HG02885 (cell line): ENCODE data around the gene MAGEB17.

Source experiments
- ATAC-seq: cut with Tn5 transposase; IDR thresholded peaks from one replicate; pipeline ENCODE4 v1.9.1; 2021; ENCODE audit warnings: mild to moderate bottlenecking; ENCODE audit not compliant: unreplicated experiment, poor library complexity

The MAGEB17 gene

GRCh38 chrX:16205840-16206239 is 38.6 kb downstream of the MAGEB17 start:
- ATAC-seq, result no peak

DNA sequence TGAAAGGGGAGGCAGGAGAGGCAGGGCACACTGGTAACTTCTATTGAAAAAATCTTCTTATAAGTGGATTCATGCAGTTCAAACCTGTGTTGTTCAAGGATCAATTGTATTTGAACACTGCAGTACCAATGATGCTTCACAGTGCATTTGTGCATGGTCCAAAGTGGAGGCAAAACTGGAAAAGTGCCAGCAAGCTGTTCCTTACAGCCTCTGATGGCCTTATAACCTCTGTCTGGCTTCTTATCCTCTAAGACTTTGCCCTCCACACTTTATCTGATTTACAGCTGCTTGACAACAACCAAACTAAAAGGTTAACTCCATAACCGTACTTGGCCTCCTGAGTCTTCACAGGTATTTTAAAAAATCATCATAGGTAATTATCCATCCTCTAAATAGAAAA is 40.4 kb downstream of the MAGEB17 start:
- ATAC-seq, result no peak

DNA sequence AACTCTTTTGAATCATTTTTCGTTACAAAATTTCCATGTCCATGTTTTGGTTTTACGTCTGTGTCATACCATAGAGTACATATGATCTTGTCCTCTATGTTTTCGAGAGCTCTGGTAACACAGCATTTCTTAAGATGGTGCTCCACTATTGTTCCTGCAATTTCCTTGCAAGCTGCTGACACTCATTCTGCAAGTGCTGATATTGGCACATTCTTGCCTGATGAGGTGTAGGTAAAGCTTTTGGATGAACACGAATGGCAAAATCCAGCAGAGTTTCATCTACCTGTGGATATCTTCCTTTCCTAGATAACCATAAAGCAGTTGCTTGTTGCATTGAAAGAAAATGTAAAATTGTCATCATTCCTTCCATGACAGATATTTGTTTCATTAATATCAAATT is 41.3 kb downstream of the MAGEB17 start:
- no peak for ATAC-seq

- ATAC-seq, result no peak
These were observed 42.8 kb downstream of the MAGEB17 start for GRCh38 chrX:16210061-16210460.

GRCh38 chrX:16212024-16212423 is 44.7 kb downstream of the MAGEB17 start:
- no peak for ATAC-seq

- no peak for ATAC-seq
These were observed 45.2 kb downstream of the MAGEB17 start for GRCh38 chrX:16212436-16212835.

GRCh38 chrX:16213961-16214360 is 46.7 kb downstream of the MAGEB17 start:
- no peak for ATAC-seq

GRCh38 chrX:16215660-16216059 is 48.4 kb downstream of the MAGEB17 start:
- ATAC-seq, result no peak
